Measurements from ENCODE around the gene KLF3.

Gene KLF3

GRCh38 chr4:38673130-38673978 is 9.4 kb downstream of the KLF3 start:
- peak; percentile 89 to 91 for DNase-seq
- TF ChIP-seq POLR2A (IDR thresholded peaks at IDR 0.05; ENCODE audit: low read length) (peak; percentile 63), GATA1 (IDR thresholded peaks at IDR 0.05; ENCODE audit: low read depth, low read length) (no peak)

- TF ChIP-seq POLR2A (IDR thresholded peaks at IDR 0.05; ENCODE audit: low read length), result no peak
- TF ChIP-seq GATA1 (IDR thresholded peaks at IDR 0.05; ENCODE audit: low read depth, low read length), result no peak
- DNase-seq, result peak in 1 of 2 experiments; percentile 54
Observed at GRCh38 chr4:38674258-38675144, 10.5 kb downstream of the KLF3 start.

DNA sequence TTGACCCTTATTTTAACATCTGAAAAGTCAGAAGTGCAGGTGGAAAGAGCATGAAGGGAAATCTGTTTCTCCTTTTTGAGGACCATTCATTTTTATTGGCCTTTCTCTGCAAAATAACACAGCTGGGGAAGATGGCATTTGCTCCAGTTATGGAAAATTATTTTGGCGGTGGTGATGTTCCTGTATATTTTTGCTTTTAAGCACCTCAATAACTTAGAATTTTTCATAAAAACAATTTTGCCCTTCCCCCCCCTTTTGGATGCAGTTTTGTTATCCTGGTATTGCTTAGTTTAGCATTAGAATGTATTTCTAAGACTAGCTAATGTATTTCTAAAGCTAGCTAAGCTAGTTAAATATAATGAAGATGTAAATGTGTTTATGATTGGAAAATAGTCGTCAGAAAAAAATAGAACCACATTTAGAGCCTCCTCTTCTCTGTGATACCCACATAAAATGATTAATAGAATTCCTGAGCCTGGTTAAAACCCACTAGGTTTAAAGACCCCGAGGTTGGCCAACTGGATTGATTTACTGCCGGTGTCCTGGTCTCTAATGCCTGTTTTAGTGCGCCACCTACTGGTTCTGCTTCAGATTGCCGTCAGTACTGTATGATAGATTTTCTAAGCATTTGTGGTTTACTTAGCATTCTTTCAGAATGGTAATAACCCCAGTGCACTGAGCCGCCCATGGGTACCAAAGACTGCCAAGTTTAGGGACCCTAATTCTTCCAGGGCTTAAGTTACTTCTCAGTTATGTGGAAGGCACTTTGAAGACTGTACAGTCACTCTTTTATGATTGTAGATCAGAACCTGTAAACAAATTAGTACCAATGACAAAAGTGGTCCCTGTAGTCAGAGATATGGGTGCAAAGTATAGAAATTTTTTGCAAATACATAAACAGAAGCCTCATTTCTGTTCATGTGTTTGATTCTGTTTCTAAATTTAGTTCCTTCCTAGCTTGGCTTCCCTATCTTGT is 11.4 kb downstream of the KLF3 start:
- TF ChIP-seq GATA1 (IDR thresholded peaks at IDR 0.05; ENCODE audit: low read depth, low read length) (no peak), POLR2A (IDR thresholded peaks at IDR 0.05; ENCODE audit: low read length) (no peak)
- peak; percentile 84 to 93 for DNase-seq

GRCh38 chr4:38676986-38677385 is 13.0 kb downstream of the KLF3 start:
- TF ChIP-seq GATA1 (IDR thresholded peaks at IDR 0.05; ENCODE audit: low read depth, low read length), result no peak
- no peak for TF ChIP-seq POLR2A (IDR thresholded peaks at IDR 0.05; ENCODE audit: low read length)
- no peak for DNase-seq

- TF ChIP-seq POLR2A (IDR thresholded peaks at IDR 0.05; ENCODE audit: low read length) (no peak), GATA1 (IDR thresholded peaks at IDR 0.05; ENCODE audit: low read depth, low read length) (no peak)
- no peak for DNase-seq
Observed at GRCh38 chr4:38677441-38677840, 13.4 kb downstream of the KLF3 start.

DNA sequence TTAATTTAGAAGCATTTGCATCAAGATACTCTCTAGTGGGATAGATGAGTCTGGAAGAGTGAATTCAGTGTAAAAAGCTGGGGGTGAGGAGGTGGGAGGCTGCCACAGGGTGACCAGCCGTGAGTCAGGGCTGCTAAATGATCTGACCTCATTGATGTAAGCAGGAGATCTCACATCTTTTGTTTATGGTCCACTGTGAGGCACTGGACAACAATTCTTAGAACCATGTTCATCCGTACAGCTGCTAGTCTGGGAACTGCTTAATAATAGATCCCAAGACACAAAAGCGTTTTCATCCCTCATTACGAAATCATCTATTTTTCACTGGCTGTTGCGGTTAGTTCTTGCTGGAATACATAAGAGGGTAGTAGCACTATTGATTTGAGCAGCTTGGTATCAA is 14.1 kb downstream of the KLF3 start:
- DNase-seq, result no peak
- no peak for TF ChIP-seq POLR2A (IDR thresholded peaks at IDR 0.05; ENCODE audit: low read length)
- TF ChIP-seq GATA1 (IDR thresholded peaks at IDR 0.05; ENCODE audit: low read depth, low read length), result no peak

GRCh38 chr4:38679921-38680320 is 15.9 kb downstream of the KLF3 start:
- DNase-seq, result no peak
- TF ChIP-seq GATA1 (IDR thresholded peaks at IDR 0.05; ENCODE audit: low read depth, low read length), result no peak
- no peak for TF ChIP-seq POLR2A (IDR thresholded peaks at IDR 0.05; ENCODE audit: low read length)

DNA sequence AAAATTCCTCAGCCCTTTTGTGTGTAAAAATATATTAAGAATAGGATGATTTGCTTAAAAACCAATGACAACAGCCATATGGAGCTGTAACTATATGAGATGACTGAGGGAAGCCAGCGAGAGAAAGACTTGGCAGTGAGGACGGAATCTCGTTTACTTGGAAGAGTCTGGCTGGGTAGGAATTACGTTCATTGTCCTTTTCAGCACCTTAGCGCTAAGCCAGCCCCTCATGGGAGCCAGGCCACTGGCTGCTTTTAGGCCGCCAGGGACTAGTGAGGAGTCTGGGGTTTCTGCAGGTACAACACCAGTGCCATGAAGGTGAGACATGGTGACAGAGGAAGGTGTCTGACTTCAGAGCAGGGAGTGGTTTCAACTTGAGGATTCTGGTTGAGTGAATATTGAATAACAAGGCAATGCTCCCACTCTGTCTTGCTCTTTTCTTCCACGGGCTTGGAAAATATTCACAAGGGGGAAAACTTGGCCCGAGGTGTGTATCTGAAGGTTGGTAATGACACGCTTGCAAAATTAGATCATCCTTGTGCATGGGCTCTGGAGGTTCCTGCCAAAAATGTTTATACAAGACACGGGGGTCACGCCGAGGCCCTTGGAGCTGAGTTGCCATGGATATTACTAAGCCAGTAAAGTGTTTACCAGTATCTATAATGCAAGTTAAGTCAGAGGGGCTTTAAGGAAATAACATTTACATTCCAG is 17.4 kb downstream of the KLF3 start:
- TF ChIP-seq POLR2A (IDR thresholded peaks at IDR 0.05; ENCODE audit: low read length) (no peak), GATA1 (IDR thresholded peaks at IDR 0.05; ENCODE audit: low read depth, low read length) (no peak)
- no peak for DNase-seq

DNA sequence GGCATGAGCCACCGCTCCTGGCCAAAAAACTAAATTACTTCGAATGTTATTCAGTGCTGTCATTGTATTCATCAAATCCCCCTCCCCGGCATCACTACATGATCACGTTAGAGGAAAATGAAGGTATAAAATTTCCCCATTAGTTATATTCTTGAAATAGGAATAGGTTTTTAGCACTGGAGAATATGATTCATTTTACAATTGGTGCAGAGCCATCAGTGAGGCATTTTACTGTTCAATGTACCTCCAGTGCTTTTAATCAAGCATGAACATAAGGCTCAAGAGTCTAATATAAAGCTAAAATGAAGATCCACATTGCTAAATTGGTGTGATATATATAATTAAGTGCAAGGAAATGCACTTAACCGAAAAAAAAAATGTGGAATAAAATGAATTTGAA is 18.3 kb downstream of the KLF3 start:
- TF ChIP-seq GATA1 (IDR thresholded peaks at IDR 0.05; ENCODE audit: low read depth, low read length), result no peak
- no peak for TF ChIP-seq POLR2A (IDR thresholded peaks at IDR 0.05; ENCODE audit: low read length)

GRCh38 chr4:38683276-38683675 is 19.3 kb downstream of the KLF3 start:
- DNase-seq, result no peak
- TF ChIP-seq POLR2A (IDR thresholded peaks at IDR 0.05; ENCODE audit: low read length) (no peak), GATA1 (IDR thresholded peaks at IDR 0.05; ENCODE audit: low read depth, low read length) (no peak)

More for the DNA sequence above, 18.3 kb downstream of the KLF3 start:
- no peak for DNase-seq

DNA sequence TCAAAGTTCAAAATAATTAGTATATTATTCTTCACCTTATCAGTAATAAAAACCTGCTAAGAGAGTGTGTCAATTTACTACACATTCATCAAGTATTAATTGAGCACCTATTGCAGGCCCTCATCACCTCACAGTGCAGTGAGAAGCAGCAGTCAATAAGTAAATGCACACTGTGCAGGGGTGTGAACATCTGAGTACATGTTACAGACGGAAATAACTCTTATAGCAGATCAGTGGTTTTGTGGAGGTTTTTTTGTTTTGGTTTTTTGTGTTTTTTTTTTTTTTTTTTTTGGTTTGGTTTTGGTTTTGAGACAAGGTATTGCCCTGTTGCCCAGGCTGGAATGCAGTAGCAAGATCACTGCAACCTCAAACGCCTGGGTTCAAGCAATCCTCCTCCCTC is 20.3 kb downstream of the KLF3 start:
- TF ChIP-seq GATA1 (IDR thresholded peaks at IDR 0.05; ENCODE audit: low read depth, low read length) (no peak), POLR2A (IDR thresholded peaks at IDR 0.05; ENCODE audit: low read length) (no peak)
- no peak for DNase-seq

DNA sequence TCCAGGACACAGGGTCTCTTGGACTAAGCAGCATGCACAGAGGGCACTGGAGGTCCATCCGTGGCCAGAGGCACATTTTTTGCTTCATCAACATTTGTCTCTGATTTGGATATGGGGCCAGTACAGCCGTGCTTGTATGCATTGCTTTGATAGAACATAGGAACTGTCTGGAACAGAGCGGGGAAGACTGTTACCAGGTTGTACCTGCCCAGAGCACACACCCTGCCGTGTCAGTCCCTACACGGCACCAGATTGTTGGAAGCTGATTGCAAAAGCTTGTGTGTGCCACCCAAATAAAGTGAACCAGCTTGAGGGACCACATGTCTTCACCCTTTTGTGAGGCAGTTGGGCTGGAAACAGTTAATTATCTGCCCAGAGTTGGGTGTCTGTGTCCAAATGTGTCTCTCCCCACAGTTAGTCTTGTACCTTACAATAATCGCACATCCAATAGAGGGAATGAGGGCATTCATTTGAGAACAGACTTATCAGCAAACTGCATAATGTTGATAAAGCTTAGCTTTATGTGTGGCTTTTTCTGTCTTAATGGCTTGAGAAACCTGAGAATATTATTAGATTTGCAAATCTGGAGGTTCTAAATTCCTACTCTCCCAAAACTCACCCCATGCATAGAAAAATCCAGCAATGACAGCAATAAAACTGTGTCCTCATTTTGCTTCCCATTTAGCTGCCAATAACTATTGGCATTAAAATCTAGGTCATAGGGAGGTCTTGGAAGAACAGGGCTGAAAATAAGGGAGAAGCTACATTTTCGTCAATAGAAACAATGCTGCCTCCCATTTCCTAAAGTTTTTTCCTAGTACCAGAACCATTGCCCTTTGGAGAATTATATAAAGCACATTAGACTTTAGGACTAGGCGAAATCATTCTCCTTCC is 21.2 kb downstream of the KLF3 start:
- peak; percentile 33 to 76 for DNase-seq
- TF ChIP-seq POLR2A (IDR thresholded peaks at IDR 0.05; ENCODE audit: low read length) (peak; percentile 4), GATA1 (IDR thresholded peaks at IDR 0.05; ENCODE audit: low read depth, low read length) (no peak)

Data from erythroblast (primary cell).